Measurements from ENCODE around the gene MBNL1.

GRCh38 chr3:152251916-152252315 is 16.8 kb upstream of the MBNL1 start:
- TF ChIP-seq CTCF (optimal IDR thresholded peaks at IDR 0.05 in 1 of 3, IDR thresholded peaks at IDR 0.05 in 1 of 3, conservative IDR thresholded peaks at IDR 0.05 in 1 of 3; ENCODE audit: extremely low read depth in 1 of 3, insufficient read depth in 2 of 3, low read length in 3 of 3) (no peak), EZH2 (IDR thresholded peaks at IDR 0.05; ENCODE audit: low read length) (no peak)
